ENCODE measurements around the gene PARP8.
"Not testable (repeated sequence)": the region's sequence is repeated elsewhere in the genome, so short reads cannot be mapped to it uniquely, and the experiment has no call there.

Gene PARP8

GRCh38 chr5:50791813-50792212, 125.4 kb downstream of the PARP8 start:
- no peak for DNase-seq

DNA sequence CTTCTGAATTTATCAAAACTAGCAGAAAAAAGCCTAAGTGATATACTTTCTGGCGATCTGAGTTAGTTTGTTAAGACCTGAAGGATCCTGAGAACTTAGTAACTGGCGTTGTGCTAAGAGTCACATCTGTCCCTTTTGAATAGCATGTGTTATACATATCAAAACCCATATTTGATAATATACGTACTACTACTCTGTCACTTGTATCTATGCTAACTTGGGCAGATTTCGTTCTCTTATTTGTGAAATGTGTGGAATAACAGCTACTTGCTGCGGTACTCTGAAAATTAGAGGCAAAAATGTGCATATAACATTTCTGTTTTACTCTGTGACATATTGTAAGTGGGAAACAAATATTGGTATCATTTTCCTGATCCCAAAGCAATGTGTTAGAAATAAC, 126.4 kb downstream of the PARP8 start:
- no peak for DNase-seq

GRCh38 chr5:50794812-50795211, 128.4 kb downstream of the PARP8 start:
- no peak for DNase-seq

- DNase-seq, result no peak
Measured at GRCh38 chr5:50798002-50798401, 131.6 kb downstream of the PARP8 start.

- DNase-seq, result no peak
Measured at GRCh38 chr5:50799596-50799995, 133.2 kb downstream of the PARP8 start.

DNA sequence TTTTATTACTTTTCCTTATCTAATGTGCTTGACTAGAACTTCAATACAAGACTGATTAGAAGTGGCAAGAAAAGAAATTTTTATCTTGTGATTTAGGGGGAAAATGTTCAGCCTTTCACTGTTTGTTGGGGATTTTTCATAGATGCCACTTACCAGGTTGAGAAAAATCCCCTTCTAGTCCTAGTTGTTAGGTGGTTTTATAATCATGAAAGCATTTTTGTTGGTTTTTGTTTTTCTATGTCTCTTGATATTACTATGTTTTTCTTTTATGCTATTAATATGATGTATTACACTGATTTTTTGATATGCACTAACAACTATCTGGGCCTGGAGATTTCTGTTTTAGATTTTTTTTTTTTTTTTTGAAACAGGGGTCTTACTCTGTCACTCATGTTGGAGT, 134.0 kb downstream of the PARP8 start:
- no peak for DNase-seq

DNA sequence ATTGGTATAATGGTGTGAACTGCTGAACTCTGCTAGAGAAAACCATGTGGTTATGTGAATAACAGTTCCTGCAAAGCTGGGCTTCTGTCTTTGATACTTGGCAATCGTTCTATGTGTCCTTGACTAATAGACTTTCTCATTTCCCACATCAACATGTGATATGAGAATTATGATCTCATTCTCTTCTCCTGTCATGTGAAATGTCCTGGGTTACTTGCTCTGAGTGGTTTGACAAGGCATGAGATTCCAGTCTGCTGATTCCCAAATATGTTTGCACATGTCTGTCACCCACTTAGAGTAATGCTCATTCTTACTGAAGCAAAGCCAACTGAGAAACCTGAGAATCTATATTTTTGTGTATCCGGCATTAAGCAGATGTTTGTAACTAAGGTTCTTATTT, 141.2 kb downstream of the PARP8 start:
- no peak for DNase-seq

- DNase-seq, result no peak
Measured at GRCh38 chr5:50808406-50808805, 142.0 kb downstream of the PARP8 start.

GRCh38 chr5:50811746-50812145, 145.3 kb downstream of the PARP8 start:
- DNase-seq, result not testable (repeated sequence)

GRCh38 chr5:50813691-50814090, 147.3 kb downstream of the PARP8 start:
- no peak for DNase-seq

DNA sequence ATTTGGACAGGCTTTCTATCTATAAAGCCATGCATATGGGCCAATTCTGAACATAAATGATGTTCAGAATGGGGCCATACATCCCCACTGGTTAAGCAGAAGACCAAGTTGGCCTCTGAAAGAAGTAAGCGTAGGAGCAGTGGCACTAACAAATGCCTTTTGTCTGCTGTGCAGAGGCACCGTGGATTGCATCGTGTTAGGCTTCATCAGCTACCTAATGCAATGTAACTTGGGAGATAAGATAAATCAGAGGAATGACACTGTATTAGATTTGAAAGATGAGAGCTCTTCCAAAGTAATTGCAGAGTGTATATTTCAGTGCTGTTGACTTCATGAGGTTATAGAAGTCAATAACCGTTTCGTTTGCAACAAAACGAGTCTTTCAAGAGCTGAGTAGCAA, 148.1 kb downstream of the PARP8 start:
- DNase-seq, result no peak

DNA sequence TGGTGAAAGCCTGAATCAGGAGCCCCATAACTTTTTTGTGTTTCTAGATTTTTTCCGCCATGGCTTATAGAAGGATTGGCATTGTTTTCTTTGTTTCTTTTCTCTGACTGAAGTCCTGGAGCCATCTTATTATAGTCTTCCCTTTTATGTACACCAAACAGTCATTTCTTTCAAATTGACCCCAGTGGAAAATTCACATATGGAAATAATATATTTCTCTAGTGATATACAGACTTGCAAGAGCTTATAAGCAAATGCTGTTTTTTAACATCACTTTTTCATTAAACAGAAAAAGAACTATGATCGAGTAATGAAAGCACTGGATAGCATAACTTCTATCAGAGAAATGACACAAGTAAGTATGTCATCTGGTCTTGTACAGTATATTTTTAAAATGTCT, 155.6 kb downstream of the PARP8 start:
- no peak for DNase-seq

- DNase-seq, result no peak
Measured at GRCh38 chr5:50822761-50823160, 156.3 kb downstream of the PARP8 start.

DNA sequence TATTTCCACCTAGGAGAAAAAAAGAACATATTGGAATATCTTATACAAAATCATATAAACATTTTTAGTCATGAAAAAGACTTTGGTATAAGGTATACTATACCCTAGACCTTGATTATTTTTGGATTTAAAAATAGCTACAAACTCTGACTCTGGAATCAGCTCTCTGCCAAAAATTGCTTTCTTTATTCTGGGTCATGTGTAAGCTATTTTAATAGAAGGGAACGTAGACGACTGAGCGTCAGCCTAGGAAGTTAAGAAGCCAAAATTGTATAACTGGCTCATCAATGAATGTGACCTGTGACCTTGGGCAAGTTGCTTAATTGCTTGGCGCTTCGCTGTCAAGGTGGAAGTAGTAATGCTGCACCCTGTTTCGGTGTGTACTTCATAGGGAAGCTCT, 157.1 kb downstream of the PARP8 start:
- DNase-seq, result no peak

DNA sequence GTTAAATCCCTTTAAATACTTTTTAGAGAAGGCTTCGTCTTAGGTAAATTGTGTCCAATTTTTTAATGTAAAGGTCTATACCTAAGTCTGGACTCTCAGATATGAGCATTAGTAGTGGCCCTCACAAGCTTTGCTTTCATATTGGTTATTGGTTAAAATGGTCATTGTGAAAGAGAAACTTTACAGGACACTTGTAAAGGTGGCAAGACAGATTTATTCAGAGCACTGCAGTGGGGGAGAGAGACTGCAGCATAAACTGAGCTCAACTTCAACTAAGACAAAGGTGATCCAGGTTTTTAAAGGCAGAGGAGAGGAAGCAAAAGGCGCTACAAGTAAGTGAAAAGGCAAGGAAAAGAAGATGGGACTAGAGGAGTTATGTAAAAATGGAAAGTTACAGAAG, 157.7 kb downstream of the PARP8 start:
- DNase-seq, result no peak

DNA sequence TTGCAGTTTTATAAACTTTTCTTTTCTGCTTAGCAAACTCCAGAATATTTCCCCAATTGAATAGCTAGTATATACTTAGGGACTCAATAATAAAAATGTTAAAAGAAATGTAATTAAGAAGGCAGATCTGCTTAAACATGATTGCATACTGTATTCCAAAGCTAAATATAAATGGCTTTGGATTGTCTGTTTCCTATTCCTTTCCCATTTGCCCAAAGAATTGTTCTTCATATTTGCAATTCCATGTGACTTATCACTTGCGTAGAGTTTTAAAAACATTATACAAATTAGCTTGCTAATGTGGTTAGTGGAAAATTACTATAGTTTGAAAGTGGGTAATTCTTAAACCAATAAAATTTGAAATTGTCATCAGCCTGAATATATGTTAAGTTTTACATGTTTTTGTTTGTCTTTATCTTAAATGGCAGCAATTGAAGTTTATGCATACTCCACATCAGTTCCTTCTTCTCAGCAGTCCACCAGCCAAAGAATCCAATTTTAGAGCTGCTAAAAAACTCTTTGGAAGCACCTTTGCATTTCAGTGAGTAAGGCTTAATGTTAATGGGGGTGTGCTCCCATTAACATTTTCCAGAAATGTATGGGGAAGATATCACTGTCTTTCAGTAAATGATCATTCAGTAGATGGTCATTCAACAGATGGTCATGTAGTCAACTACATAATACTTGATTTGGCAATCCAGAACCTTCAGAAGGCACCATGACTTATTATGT, 161.2 kb downstream of the PARP8 start:
- DNase-seq, result no peak

GRCh38 chr5:50829023-50829422, 162.6 kb downstream of the PARP8 start:
- DNase-seq, result no peak

GRCh38 chr5:50832657-50833284, 166.3 kb downstream of the PARP8 start:
- no peak for DNase-seq

DNA sequence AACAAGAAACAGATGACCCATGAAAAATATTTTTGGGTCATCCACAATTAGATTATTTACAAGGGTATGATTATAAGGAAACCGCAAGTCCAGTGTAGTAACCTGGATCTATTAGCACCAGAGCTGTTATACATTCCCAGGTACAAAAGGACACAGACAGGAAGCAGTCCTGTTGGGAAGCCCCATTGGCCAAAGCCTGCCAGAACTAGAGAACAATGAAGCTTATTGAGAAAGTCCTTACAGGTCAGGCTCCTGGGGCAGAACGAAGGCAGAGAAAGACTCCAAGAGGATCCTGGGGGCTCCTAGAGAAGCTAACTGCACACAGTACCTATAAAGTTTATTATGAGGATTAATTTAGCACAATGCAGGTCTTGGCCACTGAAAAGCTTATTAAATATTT, 169.9 kb downstream of the PARP8 start:
- DNase-seq, result no peak

DNA sequence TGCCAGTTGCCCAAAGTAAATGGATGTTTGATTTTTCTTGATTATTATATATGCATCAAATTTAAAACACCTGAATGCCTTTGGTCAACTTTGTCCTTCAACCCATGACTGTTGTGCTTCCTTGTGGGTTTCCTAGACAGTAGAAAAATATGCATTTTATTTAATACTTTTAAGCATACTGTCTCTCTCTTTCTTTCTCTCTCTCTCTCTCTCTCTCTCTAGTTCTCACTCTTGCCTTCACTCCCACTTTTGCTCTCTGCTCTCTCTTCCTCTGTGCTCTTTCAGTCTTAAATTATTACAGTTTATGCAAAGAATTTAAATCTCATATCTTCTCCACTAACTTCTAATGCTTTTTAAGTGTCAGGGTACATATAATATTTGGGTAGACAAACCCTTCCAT, 173.0 kb downstream of the PARP8 start:
- no peak for DNase-seq

DNA sequence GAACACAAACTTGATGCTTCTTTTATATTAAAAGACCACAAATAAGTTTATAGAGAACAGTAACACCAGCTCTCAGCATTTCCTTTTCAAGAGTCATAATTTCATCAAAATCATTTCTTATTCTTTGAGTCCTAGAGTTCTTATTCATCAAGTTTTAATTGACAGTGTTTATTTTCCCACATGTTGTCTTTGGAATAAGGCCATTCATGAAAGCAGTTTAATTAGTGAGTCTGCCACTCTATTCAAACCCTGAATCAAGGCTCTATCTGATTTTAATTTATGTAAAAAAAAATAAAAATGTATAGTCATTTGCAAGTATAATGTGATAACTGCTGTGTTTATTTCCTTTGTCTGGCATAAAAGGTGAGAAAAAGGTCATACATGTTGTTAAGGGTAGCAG, 176.7 kb downstream of the PARP8 start:
- DNase-seq, result no peak

DNA sequence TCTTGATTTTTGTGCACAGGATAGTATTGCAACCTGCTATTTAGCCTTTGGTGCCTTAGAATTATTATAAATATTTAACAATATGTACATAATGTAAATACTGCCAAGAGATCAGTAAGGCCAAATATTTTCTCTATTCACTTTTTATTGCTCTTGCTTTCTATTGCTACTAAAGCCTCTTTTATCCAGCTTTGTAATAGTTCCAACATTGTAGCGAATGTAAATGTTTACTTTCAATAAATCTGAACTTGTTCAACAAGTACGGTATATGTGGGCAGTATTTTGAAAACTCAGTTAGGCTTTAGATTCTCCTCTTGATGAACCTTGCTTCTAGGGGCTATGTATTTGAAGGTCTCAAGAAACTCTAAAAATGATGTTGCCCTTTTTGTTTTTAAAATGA, 179.8 kb downstream of the PARP8 start:
- no peak for DNase-seq

DNA sequence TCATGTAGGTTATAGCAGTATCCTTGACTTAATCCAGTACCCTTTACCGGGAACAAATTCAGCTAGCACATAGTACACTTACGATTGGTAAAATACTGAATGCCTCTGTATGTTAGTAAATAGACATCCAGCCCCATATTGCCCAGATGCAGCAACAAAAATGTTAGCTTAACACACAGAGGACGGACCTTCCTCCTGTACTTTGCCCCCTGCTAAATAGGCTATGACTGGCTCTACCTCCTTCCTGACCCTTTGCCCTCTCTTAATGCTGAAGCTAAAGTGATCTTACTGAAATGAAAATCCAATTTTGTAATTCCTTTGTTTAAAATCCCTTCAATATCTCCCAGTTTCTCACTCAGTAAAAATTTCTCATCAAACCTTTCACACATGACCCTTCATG, 183.1 kb downstream of the PARP8 start:
- no peak for DNase-seq

DNA sequence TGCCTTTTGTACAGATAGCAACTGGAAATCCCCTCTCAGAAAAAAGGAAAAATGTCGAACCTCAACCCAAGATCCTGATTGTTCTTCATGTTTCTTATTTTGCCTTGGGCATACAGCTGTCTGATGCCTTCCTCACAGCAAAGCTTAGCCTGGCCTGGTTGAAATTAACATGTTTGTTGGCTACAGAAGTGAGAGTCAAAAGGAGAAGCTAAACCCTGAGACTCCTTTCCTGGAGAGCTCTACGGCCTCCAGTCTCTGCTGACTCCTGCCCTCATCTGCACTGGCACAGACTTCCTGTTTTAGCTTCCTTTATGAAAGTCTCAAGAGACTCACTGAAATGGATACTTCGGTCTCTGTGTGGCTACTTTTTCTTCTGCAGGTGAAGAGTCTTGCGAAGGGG, 186.7 kb downstream of the PARP8 start:
- no peak for DNase-seq

DNA sequence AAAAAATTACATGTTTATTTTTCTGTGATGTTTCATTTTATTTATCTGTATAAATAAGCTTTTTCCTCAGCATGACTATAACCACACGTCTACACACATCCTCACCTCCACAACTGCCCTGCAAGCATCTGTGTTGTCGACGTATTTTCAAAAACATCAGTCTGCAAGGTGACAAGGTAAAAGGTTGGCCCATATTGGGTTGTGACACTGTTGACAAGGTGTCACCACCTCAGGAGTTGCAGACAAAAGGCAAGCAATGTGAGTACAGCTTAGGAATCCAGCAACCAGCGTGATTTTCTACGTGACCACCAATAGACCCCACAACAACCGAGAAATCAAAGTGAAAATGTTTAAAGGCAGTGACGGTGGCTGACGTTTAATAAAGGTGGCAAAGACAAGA, 187.6 kb downstream of the PARP8 start:
- DNase-seq, result no peak

Measured in activated CD8-positive, alpha-beta memory T cell treated with anti-CD3 and anti-CD28 coated beads, Interleukin-2, amount 50 U/mL, for 4 hours (primary cell).